Motor neuron (in vitro differentiated cells): ENCODE measurements around the gene MIER2. TPM values are rescaled to one million over a fixed set of nuclear protein-coding genes. Genes with fewer than 3 reads are reported as not detected.
"Not testable (repeated sequence)": the region's sequence is repeated elsewhere in the genome, so short reads cannot be mapped to it uniquely, and the experiment has no call there.

Experiments used
- ATAC-seq, 8 experiments: fragments of 200-7000 bp; cut with Tn5 transposase; replicated peaks in 6 of 8; 2 replicates each; pipeline ENCODE4 v1.8.0; 2021; ENCODE audit warnings: mild to moderate bottlenecking in 8 of 8, moderate library complexity in 8 of 8
- H3K27ac ChIP-seq, 2 donors: fragments of 250-450 bp; sonication (Bioruptor Pico); 2 replicates each; pipeline ENCODE4 v1.9.0; 2021; ENCODE audit warnings: antibody characterized with exemption in 2 of 2, mild to moderate bottlenecking in 2 of 2, moderate library complexity in 1 of 2
- H3K4me1 ChIP-seq, 2 donors: fragments of 250-450 bp; sonication (Bioruptor Pico); replicated peaks in 1 of 2; 2 replicates each; pipeline ENCODE4 v1.6.1; 2021; ENCODE audit warnings: antibody characterized with exemption in 2 of 2, mild to moderate bottlenecking in 2 of 2, moderate library complexity in 1 of 2
- H3K4me3 ChIP-seq, 5 donors: fragments of 250-450 bp; sonication (Bioruptor Pico); 2 replicates each; pipeline ENCODE4 v1.9.0; 2021; ENCODE audit warnings: antibody characterized with exemption in 5 of 5, mild to moderate bottlenecking in 5 of 5, moderate library complexity in 4 of 5
- WGBS, 10 experiments: fragments of 450-650 bp; shearing (Covaris generic); methylation state at CpG; one replicate each; pipeline ENCODE4 v1.0.0; 2022; 5-methylcytosine and 5-hydroxymethylcytosine counted together
- in situ Hi-C, 9 experiments: fragments of 400-800 bp; cut with MboI; loops; one replicate each; pipeline ENCODE4 v1.15.0; 2021; ENCODE audit warnings: low sequenced_read_pairs in 9 of 9, low pct_unique_long_range_greater_than_20kb in 2 of 9; ENCODE audit not compliant: unreplicated experiment in 9 of 9
- total RNA-seq, 8 experiments: library from RNA; unstranded; fragments of 300-600 nt; gene quantifications; 2 replicates each; pipeline versions ENCODE4 v1.2.3 to v1.2.4, GENCODE V29; 2022

MIER2 gene
- total RNA-seq, 8 experiments from 2014 or later: 6.1 to 25.0 (median 15.8) TPM

DNA sequence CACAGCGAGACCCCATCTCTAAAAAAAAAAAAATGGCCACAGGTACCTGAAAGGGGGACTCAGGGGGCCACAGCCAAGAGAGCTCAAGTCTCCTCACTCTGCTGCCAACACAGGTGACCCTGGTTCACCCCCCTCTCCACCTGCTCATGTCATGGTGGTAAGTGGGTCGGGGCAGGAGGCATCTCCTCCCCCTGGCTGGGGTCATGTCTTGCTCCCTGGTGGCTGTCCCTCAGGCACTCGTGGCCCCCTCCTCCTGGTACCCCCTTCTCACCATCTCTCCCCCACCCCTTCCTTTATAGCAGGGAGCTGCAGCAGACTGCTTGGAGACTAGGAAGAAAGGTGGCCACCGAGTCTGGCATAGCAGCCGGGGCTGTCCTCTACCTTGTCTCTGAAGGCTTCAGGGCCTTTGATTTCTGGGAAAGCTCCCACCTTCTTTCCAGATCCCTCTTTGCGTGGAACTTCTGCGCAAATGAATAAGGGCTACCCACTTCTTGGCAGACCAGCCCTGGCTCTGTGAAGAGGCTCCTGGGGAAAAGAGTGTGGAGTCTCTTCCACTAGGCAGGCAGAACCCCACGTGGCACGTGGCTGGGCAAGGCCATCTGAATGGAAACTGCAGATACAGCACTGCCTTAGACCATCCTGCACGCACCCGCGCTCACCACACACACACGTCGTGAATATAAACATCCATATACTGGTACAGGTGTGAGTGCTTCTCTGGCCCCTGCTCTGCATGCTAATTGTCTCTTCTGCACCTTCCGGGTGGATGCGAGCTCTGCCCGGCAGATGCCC, 20.1 kb upstream of the MIER2 start:
- peak in 2 of 8 experiments; percentile 14 to 30 for ATAC-seq
- in situ Hi-C loops: no loop called here
- WGBS, 10 experiments: 0 to 100% (median 79%) methylated on average over 1 to 11 of the region's 17 CpGs; no CpG with 5 or more reads in 5 of the 10 experiments
- H3K4me3 ChIP-seq: no peak overlapping the region
- H3K4me1 ChIP-seq: no peaks in the 10 kb centered on the region
- H3K27ac ChIP-seq: no peak overlapping the region

DNA sequence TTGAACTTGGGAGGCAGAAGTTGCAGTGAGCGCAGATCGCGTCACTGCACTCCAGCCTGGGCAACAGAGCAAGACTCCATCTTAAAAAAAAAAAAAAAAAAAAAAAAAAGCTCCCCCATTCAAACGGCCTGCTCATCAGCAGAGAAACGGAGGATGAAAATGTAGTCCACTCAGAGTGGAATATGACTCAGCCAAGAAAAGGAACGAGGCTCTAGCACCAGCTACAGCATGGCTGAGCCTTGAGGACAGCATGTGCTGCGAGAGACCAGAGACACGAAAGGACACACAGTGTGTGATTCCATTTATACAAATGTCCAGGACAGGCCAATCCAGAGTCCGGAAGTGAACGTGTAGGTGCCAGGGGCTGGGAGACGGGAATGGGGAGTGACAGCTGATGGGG, 18.1 kb upstream of the MIER2 start:
- in situ Hi-C loops: no loop called here
- H3K27ac ChIP-seq: no peak overlapping the region
- ATAC-seq: no peak
- H3K4me1 ChIP-seq: no peaks in the 10 kb centered on the region
- WGBS, 10 experiments: 0 to 77% (median 64%) methylated on average over 2 to 9 of the region's 11 CpGs; no CpG with 5 or more reads in 3 of the 10 experiments
- no peak overlapping the region for H3K4me3 ChIP-seq

DNA sequence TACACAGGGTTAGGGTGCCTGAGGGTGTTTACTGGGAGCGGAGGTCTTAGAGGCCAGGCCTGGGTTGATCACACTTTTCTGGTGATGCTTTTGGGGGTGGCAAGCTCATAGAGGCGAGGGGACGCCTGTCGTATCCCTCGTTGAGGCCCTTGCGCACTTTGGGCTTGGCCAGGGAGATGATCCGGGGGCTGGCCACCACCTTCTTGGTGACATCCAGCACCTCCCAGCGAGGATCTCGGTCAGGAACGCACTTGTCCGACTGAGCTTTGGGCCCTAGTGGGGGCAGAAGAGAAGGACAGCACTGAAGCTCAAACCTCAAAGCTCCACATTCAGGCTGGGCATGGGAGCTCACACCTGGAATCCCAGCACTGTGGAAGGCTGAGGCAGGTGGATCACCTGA, 17.6 kb upstream of the MIER2 start:
- in situ Hi-C loops: no loop called here
- 53 to 100% (median 83%) methylated on average over 1 to 10 of the region's 11 CpGs; no CpG with 5 or more reads in 2 of the 10 experiments for WGBS, 10 experiments
- no peak for ATAC-seq
- Histone ChIP-seq H3K27ac (no peak overlapping the region), H3K4me3 (no peak overlapping the region), H3K4me1 (no peaks in the 10 kb centered on the region)

DNA sequence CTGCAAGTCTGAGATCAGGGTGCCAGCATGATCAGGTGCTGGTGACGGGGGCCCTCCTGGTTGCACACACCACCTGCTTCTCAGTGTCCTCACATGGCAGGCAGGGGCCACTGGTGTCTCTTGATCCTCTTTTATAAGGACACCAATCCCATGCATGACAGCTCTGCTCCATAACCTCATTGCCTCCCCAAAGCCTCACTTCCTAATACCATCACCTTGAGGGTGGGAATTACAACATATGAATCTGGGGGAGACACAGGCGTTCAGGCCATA, 15.0 kb upstream of the MIER2 start:
- no peak overlapping the region for H3K4me3 ChIP-seq
- no peaks in the 10 kb centered on the region for H3K4me1 ChIP-seq
- in situ Hi-C loops: no loop called here
- H3K27ac ChIP-seq: no peak overlapping the region
- no peak for ATAC-seq
- 50 to 92% (median 80%) methylated on average over 1 to 2 of the region's 2 CpGs; no CpG with 5 or more reads in 7 of the 10 experiments for WGBS, 10 experiments

DNA sequence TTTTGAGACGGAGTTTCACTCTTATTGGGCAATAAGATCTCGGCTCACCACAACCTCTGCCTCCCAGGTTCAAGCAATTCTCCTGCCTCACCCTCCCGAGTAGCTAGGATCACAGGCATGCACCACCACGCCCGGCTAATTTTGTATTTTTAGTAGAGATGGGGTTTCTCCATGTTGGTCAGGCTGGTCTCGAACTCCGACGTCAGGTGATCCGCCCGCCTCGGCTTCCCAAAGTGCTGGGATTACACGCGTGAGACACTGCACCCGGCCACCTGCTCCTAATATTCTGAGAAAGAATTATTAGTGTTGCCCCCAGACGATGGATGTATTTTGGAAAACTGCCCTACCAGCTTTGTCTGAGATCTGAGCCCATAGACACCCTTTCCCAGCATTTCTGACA, 10.9 kb upstream of the MIER2 start:
- H3K27ac ChIP-seq, in situ Hi-C loops, ATAC-seq, H3K4me3 ChIP-seq, H3K4me1 ChIP-seq: not testable (repeated sequence)
- WGBS, 10 experiments: 46 to 100% (median 87%) methylated on average over 3 to 12 of the region's 15 CpGs; no CpG with 5 or more reads in 1 of the 10 experiments

DNA sequence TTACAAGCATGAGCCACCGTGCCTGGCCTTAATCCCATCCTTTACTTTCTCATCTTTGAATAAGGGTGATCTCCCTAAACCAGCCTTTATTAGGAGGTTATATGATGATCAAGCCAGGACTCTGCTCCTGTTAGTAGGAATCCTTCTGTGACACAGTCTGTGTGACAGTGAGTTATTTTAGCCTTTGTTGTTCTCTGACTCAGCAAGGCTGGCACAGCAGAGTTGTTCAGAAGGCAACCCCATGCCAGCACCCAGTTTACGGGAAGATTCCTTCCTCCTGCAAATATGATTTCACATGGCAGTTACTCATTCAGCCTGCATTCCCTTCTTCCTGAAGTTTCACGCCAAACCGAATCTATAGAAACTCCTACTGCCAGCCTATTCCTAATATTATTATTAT, 10.5 kb upstream of the MIER2 start:
- ATAC-seq: peak in 2 of 8 experiments; percentile 69 to 70
- WGBS, 10 experiments: 40 to 100% (median 82%) methylated on average over 1 to 4 of the region's 4 CpGs; no CpG with 5 or more reads in 1 of the 10 experiments
- Histone ChIP-seq H3K4me3 (no peak overlapping the region), H3K27ac (no peak overlapping the region), H3K4me1 (no peaks in the 10 kb centered on the region)
- in situ Hi-C loops: no loop called here

DNA sequence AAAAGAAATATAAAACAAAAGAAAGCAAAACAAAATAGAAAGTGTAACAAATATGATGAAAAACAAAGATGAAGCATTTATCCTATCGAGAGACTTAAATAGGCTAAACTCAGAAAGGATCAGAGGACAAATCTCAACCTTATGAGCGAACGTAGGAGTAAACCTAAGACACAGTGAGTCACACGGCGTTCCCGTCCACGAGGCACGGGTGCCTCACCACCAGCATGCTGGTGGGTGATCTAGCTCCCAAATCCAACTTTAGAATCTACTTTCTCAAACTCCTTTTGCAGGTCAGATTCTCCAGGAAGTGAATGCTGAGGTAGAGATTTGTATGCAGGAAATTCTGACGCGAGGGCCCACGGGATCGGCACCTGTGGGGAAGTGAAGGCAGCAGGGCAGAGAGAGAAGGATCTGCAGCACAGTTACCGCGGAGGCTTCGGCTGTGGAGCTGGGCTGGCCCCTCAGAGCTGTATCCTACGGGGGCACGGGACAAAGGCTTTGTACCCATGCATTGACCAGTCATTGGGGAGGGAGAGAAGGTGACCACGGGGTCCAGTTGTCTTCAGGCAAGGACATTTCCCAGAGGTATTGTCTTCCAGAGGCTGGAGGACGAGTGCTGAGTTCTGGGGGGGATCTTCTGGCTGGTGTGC, 7.5 kb upstream of the MIER2 start:
- ATAC-seq: no peak
- no peak overlapping the region for H3K4me3 ChIP-seq
- 40 to 94% (median 68%) methylated on average over 7 to 13 of the region's 19 CpGs; no CpG with 5 or more reads in 2 of the 10 experiments for WGBS, 10 experiments
- H3K27ac ChIP-seq: no peak overlapping the region
- H3K4me1 ChIP-seq: no peaks in the 10 kb centered on the region
- in situ Hi-C loops: no loop called here

DNA sequence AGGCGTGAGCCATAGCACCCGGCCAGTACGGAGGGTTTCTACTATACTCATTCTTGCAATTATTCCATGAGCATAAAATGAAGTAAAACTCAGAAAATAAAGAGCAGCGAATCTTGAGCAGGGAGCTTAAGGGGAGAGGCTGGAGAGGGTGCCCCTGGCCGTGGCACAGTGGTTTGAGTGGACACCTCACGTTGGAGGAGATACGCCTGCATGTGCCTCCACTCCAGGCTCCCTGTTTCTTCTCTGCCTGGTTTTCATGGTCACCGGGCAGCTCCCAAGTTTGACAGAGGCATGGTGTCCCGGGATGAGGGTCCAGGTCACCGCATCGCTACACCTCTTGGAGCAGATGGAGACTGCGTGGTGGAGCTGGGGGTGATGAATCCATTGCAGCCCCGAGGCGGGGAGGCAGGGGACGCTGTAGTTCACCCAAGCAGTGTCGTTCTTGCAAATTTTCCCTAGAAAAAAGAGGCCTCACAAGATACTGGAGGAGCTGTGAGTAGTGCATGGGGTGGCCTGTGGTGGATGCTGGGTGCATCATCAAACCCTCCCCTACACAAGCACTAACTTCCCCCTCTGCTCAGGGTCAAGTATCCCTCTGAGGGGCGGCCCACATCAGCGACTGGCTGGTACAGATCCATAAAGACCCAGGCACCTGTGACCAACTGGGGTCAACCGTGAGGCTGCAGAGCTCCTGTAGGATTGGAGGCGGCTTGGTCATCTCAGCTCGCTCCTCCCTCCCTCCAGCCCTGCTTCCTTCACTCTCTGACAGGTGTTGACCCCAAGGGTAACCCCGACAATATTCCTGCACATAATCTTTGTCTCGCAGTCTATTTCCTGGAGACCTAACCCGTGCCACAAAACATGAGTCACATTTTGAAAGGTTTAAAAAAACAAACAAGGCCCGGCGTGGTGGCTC, 3.6 kb upstream of the MIER2 start:
- H3K27ac ChIP-seq: no peak overlapping the region
- H3K4me3 ChIP-seq: no peak overlapping the region
- in situ Hi-C loops: no loop called here
- no peak for ATAC-seq
- WGBS, 10 experiments: 58 to 100% (median 80%) methylated on average over 1 to 11 of the region's 26 CpGs; no CpG with 5 or more reads in 1 of the 10 experiments
- peaks cover 5 to 7% of the 10 kb centered on the region in 2 donors for H3K4me1 ChIP-seq

DNA sequence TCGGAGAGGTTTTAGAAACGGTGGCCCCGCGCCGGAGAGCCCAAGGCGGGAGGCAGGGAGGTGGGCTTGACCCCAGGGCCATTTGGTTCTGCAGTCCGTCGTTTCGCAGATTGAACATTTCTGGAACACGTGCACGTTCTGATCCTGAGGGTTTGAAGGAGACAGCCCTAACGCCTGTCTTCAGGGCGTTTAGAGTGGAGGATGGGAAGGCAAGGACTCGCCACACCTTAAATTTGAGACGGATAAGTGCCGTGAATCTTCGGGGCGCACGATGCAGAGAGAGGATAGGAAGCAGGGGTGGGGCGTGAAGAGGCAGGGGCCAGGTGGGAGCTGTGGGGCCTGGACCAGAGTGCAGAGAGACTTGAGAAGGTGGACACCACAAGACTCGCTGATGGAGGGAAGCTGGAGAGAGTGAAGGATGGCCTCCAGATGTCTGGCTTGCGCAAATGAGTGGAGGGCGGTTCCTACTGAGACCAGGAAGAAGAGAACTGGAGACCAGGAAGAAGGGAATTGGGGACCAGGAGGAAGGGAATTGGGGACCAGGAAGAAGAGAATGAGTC, 804 bp upstream of the MIER2 start:
- WGBS, 10 experiments: 0 to 100% (median 77%) methylated on average over 1 to 14 of the region's 23 CpGs; no CpG with 5 or more reads in 4 of the 10 experiments
- no peak for ATAC-seq
- in situ Hi-C loops: no loop called here
- peaks cover 23 to 26% of the 10 kb centered on the region in 2 donors for H3K4me1 ChIP-seq
- H3K27ac ChIP-seq: peak overlapping the region in 1 of 2 donors; percentile 99
- peak overlapping the region in 4 of 5 donors; percentile 75 to 99 (median 90) for H3K4me3 ChIP-seq

DNA sequence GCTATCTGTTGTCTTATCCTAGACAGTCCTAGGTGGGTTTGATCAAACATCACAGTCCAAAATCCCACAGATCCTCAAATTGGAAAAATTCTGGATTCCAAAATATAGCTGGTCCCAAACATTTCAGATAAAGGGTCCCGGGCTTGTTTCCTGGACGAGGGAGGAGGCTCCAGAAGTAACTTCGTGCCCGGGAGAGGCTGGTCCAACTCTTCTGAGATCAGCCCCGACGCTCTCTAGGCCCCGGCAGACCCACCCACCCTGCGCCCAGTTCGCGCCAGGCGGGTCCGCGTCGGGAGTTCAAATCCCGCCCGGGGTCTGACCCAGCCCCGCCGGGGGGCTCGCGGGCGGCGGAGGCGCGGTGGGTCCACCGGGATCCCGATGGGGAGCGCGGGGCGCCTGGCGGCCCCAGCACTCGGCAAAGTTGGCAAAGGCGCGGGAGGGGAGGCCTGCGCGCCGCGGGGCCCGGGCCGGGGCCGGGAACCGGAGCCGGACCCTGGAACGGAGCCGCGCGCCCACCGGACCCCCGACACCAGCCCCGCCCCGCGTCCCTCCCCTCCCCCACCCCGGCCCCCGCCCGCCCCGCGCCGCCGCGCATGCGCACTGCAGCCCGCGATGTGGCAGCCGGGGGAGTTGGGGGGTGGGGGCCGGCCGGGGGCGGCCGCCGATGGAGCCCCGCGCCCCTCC, 513 bp downstream of the MIER2 start:
- ATAC-seq: peak; percentile 11 to 78 (median 70)
- Histone ChIP-seq H3K4me1 (peaks cover 23 to 26% of the 10 kb centered on the region in 2 donors), H3K27ac (peak overlapping the region; percentile 96 to 99), H3K4me3 (peak overlapping the region; percentile 75 to 99 (median 88))
- WGBS, 10 experiments: 0% methylated on average over 1 to 4 of the region's 70 CpGs; no CpG with 5 or more reads in 6 of the 10 experiments
- in situ Hi-C loops: no loop called here

DNA sequence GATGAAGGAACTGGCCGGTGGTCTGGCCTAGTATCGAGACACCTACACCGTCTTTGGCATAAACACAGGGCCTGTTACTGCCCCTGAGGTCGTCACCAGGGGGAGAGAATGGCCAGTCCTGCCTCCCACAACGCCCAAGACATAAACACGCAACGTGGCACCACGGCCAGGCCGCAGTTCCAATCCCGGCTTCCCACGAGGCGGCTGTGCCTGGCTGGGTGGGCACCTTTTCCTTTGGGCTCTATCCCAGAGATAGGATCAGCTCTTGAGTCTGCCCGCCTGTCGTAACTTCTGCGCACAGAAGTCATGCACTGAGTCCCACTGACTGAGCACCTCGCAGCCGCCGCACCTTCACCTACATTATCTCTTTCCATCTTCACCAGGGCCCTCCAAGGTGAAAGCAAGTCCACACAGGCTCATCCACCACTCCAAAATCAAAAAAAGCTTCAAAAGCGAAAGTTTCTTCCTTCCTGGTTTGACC, 1.1 kb downstream of the MIER2 start:
- peak in 1 of 8 experiments; percentile 4 for ATAC-seq
- H3K4me3 ChIP-seq: peak overlapping the region; percentile 75 to 99 (median 88)
- in situ Hi-C loops: no loop called here
- peaks cover 23 to 26% of the 10 kb centered on the region in 2 donors for H3K4me1 ChIP-seq
- WGBS, 10 experiments: 3 to 93% (median 57%) methylated on average over 1 to 14 of the region's 19 CpGs
- no peak overlapping the region for H3K27ac ChIP-seq
